ENCODE data around the gene IQGAP1. TPM values are rescaled to one million over a fixed set of nuclear protein-coding genes. Genes with fewer than 3 reads are reported as not detected.

Gene IQGAP1
- total and polyA plus RNA-seq, 8 donors: 178 to 296 (median 222) TPM

- intact Hi-C loops (cut with DNase I): no loop called here
- no peak for DNase-seq
- Histone ChIP-seq H3K36me3 (no peaks in the 10 kb centered on the region), H3K4me1 (peaks cover 40 to 80% of the 10 kb centered on the region in 2 donors), H3K27ac (peak overlapping the region; percentile 9 to 37), H3K27me3 (no peaks in the 10 kb centered on the region), H3K9me3 (no peaks in the 10 kb centered on the region), H3K4me3 (no peak overlapping the region)
- TF ChIP-seq CTCF (IDR thresholded peaks at IDR 0.05): no peak
- peak; percentile 48 for ATAC-seq
These were observed 31.8 kb downstream of the IQGAP1 start for GRCh38 chr15:90419738-90420406.

GRCh38 chr15:90420451-90420850 lies 32.4 kb downstream of the IQGAP1 start:
- H3K36me3 ChIP-seq: no peaks in the 10 kb centered on the region
- H3K27ac ChIP-seq: peak overlapping the region; percentile 9 to 37
- no peak for TF ChIP-seq CTCF (IDR thresholded peaks at IDR 0.05)
- ATAC-seq: no peak
- no peak for DNase-seq
- no peaks in the 10 kb centered on the region for H3K27me3 ChIP-seq
- H3K4me3 ChIP-seq: no peak overlapping the region
- H3K4me1 ChIP-seq: peaks cover 40 to 80% of the 10 kb centered on the region in 2 donors
- intact Hi-C loops (cut with DNase I): no loop called here
- H3K9me3 ChIP-seq: no peaks in the 10 kb centered on the region

- DNase-seq (no peak), ATAC-seq (peak; percentile 54)
- no peak for TF ChIP-seq CTCF (IDR thresholded peaks at IDR 0.05)
- Histone ChIP-seq H3K9me3 (no peaks in the 10 kb centered on the region), H3K36me3 (peaks cover 0 to 3% of the 10 kb centered on the region in 2 donors), H3K4me3 (no peak overlapping the region), H3K27ac (peak overlapping the region in 1 of 2 donors; percentile 14), H3K27me3 (no peaks in the 10 kb centered on the region), H3K4me1 (peaks cover 40 to 81% of the 10 kb centered on the region in 2 donors)
- intact Hi-C loops (cut with DNase I): no loop called here
These were observed 33.5 kb downstream of the IQGAP1 start for GRCh38 chr15:90421527-90421926.

- no peaks in the 10 kb centered on the region for H3K27me3 ChIP-seq
- no peaks in the 10 kb centered on the region for H3K9me3 ChIP-seq
- H3K27ac ChIP-seq: peak overlapping the region in 1 of 2 donors; percentile 14
- no peak overlapping the region for H3K4me3 ChIP-seq
- TF ChIP-seq CTCF (IDR thresholded peaks at IDR 0.05): no peak
- H3K4me1 ChIP-seq: peaks cover 40 to 81% of the 10 kb centered on the region in 2 donors
- no peak for ATAC-seq
- intact Hi-C loops (cut with DNase I): no loop called here
- no peak for DNase-seq
- peaks cover 0 to 8% of the 10 kb centered on the region in 2 donors for H3K36me3 ChIP-seq
These were observed 34.0 kb downstream of the IQGAP1 start for GRCh38 chr15:90422043-90422442.

GRCh38 chr15:90422936-90423335 lies 34.9 kb downstream of the IQGAP1 start:
- H3K27ac ChIP-seq: peak overlapping the region; percentile 0 to 51
- TF ChIP-seq CTCF (IDR thresholded peaks at IDR 0.05): no peak
- peaks cover 40 to 79% of the 10 kb centered on the region in 2 donors for H3K4me1 ChIP-seq
- no peaks in the 10 kb centered on the region for H3K27me3 ChIP-seq
- intact Hi-C loops (cut with DNase I): no loop called here
- DNase-seq: no peak
- peaks cover 0 to 17% of the 10 kb centered on the region in 2 donors for H3K36me3 ChIP-seq
- H3K9me3 ChIP-seq: no peaks in the 10 kb centered on the region
- H3K4me3 ChIP-seq: no peak overlapping the region
- no peak for ATAC-seq

Data from left lung (tissue), 10 donors.